DND-41 (cell line): ENCODE measurements around the gene NOC2L.

Experiments used
- EZH2 ChIP-seq: IDR thresholded peaks from 3 replicates; pipeline ENCODE4 v1.6.1; 2012; ENCODE audit warnings: borderline replicate concordance, low read depth, mild to moderate bottlenecking, moderate library complexity, low read length, inconsistent platforms; ENCODE audit not compliant: severe bottlenecking
- TF ChIP-seq, protein P1 (sequence below): IDR thresholded peaks from 2 replicates; pipeline ENCODE4 v1.5.1; 2012; ENCODE audit warnings: borderline replicate concordance, low read length, moderate library complexity, mild to moderate bottlenecking; ENCODE audit not compliant: poor library complexity, severe bottlenecking; ENCODE audit errors: extremely low read depth

DNA sequence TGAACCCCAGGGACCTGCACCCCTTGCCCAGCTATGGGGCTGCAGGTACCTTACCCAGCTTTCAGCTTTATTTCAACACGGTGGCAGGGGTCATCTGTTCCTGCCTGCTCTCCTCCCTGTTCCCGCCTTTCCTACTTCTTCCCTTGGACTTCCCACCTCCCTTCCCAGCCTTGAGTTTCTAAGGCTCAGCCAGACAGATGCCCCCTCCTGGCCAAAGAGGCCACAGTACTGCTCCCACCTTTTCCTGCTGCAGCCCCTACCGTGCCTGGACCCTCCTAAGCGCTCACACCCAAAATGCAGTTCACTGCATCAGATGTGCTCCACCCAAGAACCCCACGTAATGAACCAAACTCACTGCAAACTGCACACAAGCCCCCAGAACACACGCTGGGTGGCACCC is 7.7 kb downstream of the NOC2L start:
- TF ChIP-seq, protein P1, sequence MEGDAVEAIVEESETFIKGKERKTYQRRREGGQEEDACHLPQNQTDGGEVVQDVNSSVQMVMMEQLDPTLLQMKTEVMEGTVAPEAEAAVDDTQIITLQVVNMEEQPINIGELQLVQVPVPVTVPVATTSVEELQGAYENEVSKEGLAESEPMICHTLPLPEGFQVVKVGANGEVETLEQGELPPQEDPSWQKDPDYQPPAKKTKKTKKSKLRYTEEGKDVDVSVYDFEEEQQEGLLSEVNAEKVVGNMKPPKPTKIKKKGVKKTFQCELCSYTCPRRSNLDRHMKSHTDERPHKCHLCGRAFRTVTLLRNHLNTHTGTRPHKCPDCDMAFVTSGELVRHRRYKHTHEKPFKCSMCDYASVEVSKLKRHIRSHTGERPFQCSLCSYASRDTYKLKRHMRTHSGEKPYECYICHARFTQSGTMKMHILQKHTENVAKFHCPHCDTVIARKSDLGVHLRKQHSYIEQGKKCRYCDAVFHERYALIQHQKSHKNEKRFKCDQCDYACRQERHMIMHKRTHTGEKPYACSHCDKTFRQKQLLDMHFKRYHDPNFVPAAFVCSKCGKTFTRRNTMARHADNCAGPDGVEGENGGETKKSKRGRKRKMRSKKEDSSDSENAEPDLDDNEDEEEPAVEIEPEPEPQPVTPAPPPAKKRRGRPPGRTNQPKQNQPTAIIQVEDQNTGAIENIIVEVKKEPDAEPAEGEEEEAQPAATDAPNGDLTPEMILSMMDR = peak; percentile 39
- TF ChIP-seq EZH2 = no peak
